ENCODE measurements around the gene SCFD1. TPM values are rescaled to one million over a fixed set of nuclear protein-coding genes. Genes with fewer than 3 reads are reported as not detected.
"Not testable (repeated sequence)": the region's sequence is repeated elsewhere in the genome, so short reads cannot be mapped to it uniquely, and the experiment has no call there.

The SCFD1 gene
- total RNA-seq, 1 donor from 2014 or later = 243 TPM

GRCh38 chr14:30673071-30673470 is 51.0 kb downstream of the SCFD1 start:
- DNase-seq (ENCODE audit: low spot score) = peak; percentile 18

- DNase-seq (ENCODE audit: low spot score) = no peak
Observed at GRCh38 chr14:30678926-30679431, 56.9 kb downstream of the SCFD1 start.

- DNase-seq (ENCODE audit: low spot score) = no peak
Observed at GRCh38 chr14:30680036-30680435, 57.9 kb downstream of the SCFD1 start.

GRCh38 chr14:30680776-30681175 is 58.7 kb downstream of the SCFD1 start:
- not testable (repeated sequence) for DNase-seq (ENCODE audit: low spot score)

GRCh38 chr14:30681752-30682355 is 59.7 kb downstream of the SCFD1 start:
- no peak for DNase-seq (ENCODE audit: low spot score)

- DNase-seq (ENCODE audit: low spot score) = peak; percentile 9
Observed at GRCh38 chr14:30690487-30691355, 68.6 kb downstream of the SCFD1 start.

- no peak for DNase-seq (ENCODE audit: low spot score)
Observed at GRCh38 chr14:30691751-30692398, 69.8 kb downstream of the SCFD1 start.

- no peak for DNase-seq (ENCODE audit: low spot score)
Observed at GRCh38 chr14:30692669-30693068, 70.5 kb downstream of the SCFD1 start.

- no peak for DNase-seq (ENCODE audit: low spot score)
Observed at GRCh38 chr14:30698463-30698862, 76.3 kb downstream of the SCFD1 start.

- DNase-seq (ENCODE audit: low spot score) = no peak
Observed at GRCh38 chr14:30706704-30707103, 84.6 kb downstream of the SCFD1 start.

- DNase-seq (ENCODE audit: low spot score) = no peak
Observed at GRCh38 chr14:30708157-30708556, 86.0 kb downstream of the SCFD1 start.

GRCh38 chr14:30709201-30709600 is 87.1 kb downstream of the SCFD1 start:
- no peak for DNase-seq (ENCODE audit: low spot score)

GRCh38 chr14:30710876-30711275 is 88.8 kb downstream of the SCFD1 start:
- DNase-seq (ENCODE audit: low spot score) = peak; percentile 0

- DNase-seq (ENCODE audit: low spot score) = no peak
Observed at GRCh38 chr14:30719137-30719536, 97.0 kb downstream of the SCFD1 start.

GRCh38 chr14:30725763-30726162 is 103.6 kb downstream of the SCFD1 start:
- peak; percentile 2 for DNase-seq (ENCODE audit: low spot score)

- no peak for DNase-seq (ENCODE audit: low spot score)
Observed at GRCh38 chr14:30728471-30728870, 106.4 kb downstream of the SCFD1 start.

- no peak for DNase-seq (ENCODE audit: low spot score)
Observed at GRCh38 chr14:30737916-30738315, 115.8 kb downstream of the SCFD1 start.

GRCh38 chr14:30738978-30739377 is 116.9 kb downstream of the SCFD1 start:
- DNase-seq (ENCODE audit: low spot score) = no peak

GRCh38 chr14:30748343-30748742 is 126.2 kb downstream of the SCFD1 start:
- DNase-seq (ENCODE audit: low spot score) = no peak

GRCh38 chr14:30751646-30752416 is 129.7 kb downstream of the SCFD1 start:
- DNase-seq (ENCODE audit: low spot score) = no peak

GRCh38 chr14:30753452-30753851 is 131.3 kb downstream of the SCFD1 start:
- DNase-seq (ENCODE audit: low spot score) = no peak

- no peak for DNase-seq (ENCODE audit: low spot score)
Observed at GRCh38 chr14:30754778-30755177, 132.7 kb downstream of the SCFD1 start.

Data from umbilical cord (tissue), 2 donors.